ENCODE results near the gene SNTA1. TPM values are rescaled to one million over a fixed set of nuclear protein-coding genes. Genes with fewer than 3 reads are reported as not detected.

Gene SNTA1
- total RNA-seq, 4 donors from 2014 or later = 12.1 to 15.0 (median 14.4) TPM

DNA sequence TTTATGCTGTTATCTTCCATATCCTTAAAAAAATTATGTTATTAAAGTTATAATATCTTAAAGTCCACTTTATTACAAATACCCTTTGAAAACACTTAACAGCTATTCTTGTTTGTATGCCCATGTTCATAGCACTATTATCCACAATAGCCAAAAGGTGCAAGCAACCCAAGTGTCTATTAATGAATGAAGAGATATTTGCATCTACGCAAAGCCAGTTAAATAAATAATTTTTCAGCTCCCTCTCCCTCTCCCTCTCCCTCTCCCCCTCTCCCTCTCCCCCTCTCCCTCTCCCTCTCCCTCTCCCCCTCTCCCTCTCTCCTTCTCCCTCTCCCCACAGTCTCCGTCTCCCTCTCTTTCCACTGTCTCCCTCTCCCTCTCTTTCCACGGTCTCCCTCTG is 55.3 kb downstream of the SNTA1 start:
- no peaks in the 10 kb centered on the region for H3K9me3 ChIP-seq
- H3K27me3 ChIP-seq = no peaks in the 10 kb centered on the region
- no peak overlapping the region for H3K4me3 ChIP-seq
- no peak overlapping the region for H3K27ac ChIP-seq
- no peak for DNase-seq
- no peaks in the 10 kb centered on the region for H3K4me1 ChIP-seq
- H3K36me3 ChIP-seq = peaks cover 0 to 81% (median 0%) of the 10 kb centered on the region in 3 donors
- TF ChIP-seq POLR2A (IDR thresholded peaks at IDR 0.05) = no peak
- TF ChIP-seq, protein P1, sequence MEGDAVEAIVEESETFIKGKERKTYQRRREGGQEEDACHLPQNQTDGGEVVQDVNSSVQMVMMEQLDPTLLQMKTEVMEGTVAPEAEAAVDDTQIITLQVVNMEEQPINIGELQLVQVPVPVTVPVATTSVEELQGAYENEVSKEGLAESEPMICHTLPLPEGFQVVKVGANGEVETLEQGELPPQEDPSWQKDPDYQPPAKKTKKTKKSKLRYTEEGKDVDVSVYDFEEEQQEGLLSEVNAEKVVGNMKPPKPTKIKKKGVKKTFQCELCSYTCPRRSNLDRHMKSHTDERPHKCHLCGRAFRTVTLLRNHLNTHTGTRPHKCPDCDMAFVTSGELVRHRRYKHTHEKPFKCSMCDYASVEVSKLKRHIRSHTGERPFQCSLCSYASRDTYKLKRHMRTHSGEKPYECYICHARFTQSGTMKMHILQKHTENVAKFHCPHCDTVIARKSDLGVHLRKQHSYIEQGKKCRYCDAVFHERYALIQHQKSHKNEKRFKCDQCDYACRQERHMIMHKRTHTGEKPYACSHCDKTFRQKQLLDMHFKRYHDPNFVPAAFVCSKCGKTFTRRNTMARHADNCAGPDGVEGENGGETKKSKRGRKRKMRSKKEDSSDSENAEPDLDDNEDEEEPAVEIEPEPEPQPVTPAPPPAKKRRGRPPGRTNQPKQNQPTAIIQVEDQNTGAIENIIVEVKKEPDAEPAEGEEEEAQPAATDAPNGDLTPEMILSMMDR (IDR thresholded peaks at IDR 0.05) = no peak

DNA sequence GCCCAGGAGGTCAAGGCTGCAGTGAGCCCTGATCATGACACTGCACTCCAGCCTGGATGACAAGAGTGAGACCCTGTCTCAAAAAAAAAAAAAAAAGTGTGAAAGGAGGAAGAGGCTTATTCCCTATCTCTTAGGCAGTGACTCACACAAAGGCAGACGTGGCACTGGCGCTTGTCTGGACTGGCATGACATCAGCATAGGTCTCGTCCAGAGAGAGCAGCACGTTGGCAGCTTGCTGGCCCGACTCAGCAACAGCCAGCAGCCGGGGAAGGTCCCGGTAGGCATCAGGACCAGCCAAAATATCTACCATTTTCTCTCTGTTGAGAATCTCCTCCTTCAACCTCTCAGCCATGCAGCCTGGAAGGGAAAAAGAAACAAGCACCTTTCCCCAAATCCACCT is 56.4 kb downstream of the SNTA1 start:
- peaks cover 0 to 81% (median 0%) of the 10 kb centered on the region in 3 donors for H3K36me3 ChIP-seq
- TF ChIP-seq, protein P1 (IDR thresholded peaks at IDR 0.05) = no peak
- TF ChIP-seq POLR2A (IDR thresholded peaks at IDR 0.05) = no peak
- H3K27ac ChIP-seq = no peak overlapping the region
- DNase-seq = no peak
- no peaks in the 10 kb centered on the region for H3K4me1 ChIP-seq
- no peak overlapping the region for H3K4me3 ChIP-seq
- H3K9me3 ChIP-seq = no peaks in the 10 kb centered on the region
- H3K27me3 ChIP-seq = no peaks in the 10 kb centered on the region

- H3K27ac ChIP-seq = no peak overlapping the region
- H3K9me3 ChIP-seq = no peaks in the 10 kb centered on the region
- DNase-seq = no peak
- no peaks in the 10 kb centered on the region for H3K4me1 ChIP-seq
- peaks cover 0 to 81% (median 0%) of the 10 kb centered on the region in 3 donors for H3K36me3 ChIP-seq
- TF ChIP-seq, protein P1 (IDR thresholded peaks at IDR 0.05) = no peak
- TF ChIP-seq POLR2A (IDR thresholded peaks at IDR 0.05) = no peak
- H3K27me3 ChIP-seq = no peaks in the 10 kb centered on the region
- no peak overlapping the region for H3K4me3 ChIP-seq
Measured at GRCh38 chr20:33386673-33387072, 56.9 kb downstream of the SNTA1 start.

DNA sequence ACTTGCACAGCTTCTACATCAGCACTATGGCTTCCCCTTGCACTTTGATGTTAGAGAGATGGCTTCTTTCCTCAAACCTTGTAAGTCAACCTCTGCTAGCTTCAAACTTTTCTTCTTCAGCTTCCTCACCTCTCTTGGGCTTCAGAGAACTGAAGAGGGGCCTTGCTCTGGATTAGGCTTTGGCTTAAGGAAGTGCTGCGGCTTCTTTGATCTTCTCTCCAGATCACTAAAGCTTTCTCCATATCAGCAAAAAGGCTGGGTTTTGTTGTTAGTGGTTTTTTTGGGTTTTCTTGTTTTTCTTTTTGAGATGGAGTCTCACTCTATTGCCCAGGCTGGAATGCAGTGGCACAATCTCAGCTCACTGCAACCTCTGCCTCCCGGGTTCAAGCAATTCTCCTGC is 66.2 kb downstream of the SNTA1 start:
- no peak overlapping the region for H3K27ac ChIP-seq
- peaks cover 0 to 65% (median 0%) of the 10 kb centered on the region in 3 donors for H3K36me3 ChIP-seq
- H3K9me3 ChIP-seq = no peaks in the 10 kb centered on the region
- no peaks in the 10 kb centered on the region for H3K4me1 ChIP-seq
- DNase-seq = no peak
- H3K4me3 ChIP-seq = no peak overlapping the region
- TF ChIP-seq, protein P1 (IDR thresholded peaks at IDR 0.05) = no peak
- no peak for TF ChIP-seq POLR2A (IDR thresholded peaks at IDR 0.05)
- no peaks in the 10 kb centered on the region for H3K27me3 ChIP-seq

- H3K4me3 ChIP-seq = no peak overlapping the region
- peaks cover 0 to 64% (median 0%) of the 10 kb centered on the region in 3 donors for H3K36me3 ChIP-seq
- H3K9me3 ChIP-seq = no peaks in the 10 kb centered on the region
- no peak for DNase-seq
- H3K4me1 ChIP-seq = peaks cover 0 to 11% (median 0%) of the 10 kb centered on the region in 4 donors
- H3K27ac ChIP-seq = peak overlapping the region in 1 of 4 donors; percentile 23
- TF ChIP-seq POLR2A (IDR thresholded peaks at IDR 0.05) = no peak
- TF ChIP-seq, protein P1 (IDR thresholded peaks at IDR 0.05) = no peak
- H3K27me3 ChIP-seq = no peaks in the 10 kb centered on the region
Measured at GRCh38 chr20:33373735-33374605, 69.6 kb downstream of the SNTA1 start.

Data from Peyer's patch (tissue), 4 donors.